ENCODE measurements around the gene REN. TPM values are rescaled to one million over a fixed set of nuclear protein-coding genes. Genes with fewer than 3 reads are reported as not detected.

The REN gene
- total and polyA plus RNA-seq, 2 experiments from 2014 or later: not detected

DNA sequence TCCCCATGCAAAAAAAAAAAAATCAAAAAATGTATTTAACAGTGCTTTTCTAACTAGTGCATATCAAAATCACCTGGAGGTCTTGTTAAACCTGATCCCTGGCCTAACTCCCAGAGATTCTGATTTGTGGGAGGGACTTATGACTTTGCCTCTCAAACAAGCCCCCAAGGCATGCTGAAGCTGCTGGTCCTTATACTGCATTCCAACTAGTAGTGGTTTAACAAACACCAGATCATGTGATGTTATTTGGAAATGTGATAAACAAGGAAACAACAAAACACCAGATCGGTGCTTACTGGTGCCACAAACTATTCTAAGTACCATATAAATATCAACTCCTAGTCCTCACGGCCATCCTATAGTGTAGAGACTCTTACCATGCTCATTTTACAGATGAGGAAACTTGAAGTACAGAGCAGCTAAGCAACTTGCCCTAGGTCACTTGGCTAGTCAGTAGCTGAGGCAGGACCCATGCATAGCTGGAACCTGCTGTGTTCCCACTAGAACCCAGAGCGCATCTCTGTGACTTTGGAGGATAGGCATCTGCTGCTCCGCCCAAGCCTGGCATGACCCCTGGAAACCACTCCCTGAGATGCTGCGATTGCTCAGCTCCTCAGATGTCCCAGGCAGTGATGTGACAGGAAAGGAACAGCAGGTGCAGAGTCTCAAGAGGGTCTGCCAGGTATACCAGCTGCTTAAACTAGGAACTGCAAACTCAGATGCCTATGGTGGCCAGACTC is 55.1 kb downstream of the REN start:
- peaks cover 69% of the 10 kb centered on the region for H3K4me1 ChIP-seq (ENCODE audit: insufficient read depth)
- H3K4me2 ChIP-seq: peak overlapping the region; percentile 24
- Mint-ChIP-seq H3K27me3 (ENCODE audit: insufficient read depth, low read depth, poor library complexity) (peaks cover 23% of the 10 kb centered on the region), H3K9me3 (no peaks in the 10 kb centered on the region), H3K4me1 (peaks cover 60% of the 10 kb centered on the region), H3K27ac (no peak overlapping the region), H3K4me3 (no peak overlapping the region), H3K36me3 (ENCODE audit: low read depth) (peaks cover 36% of the 10 kb centered on the region)
- ATAC-seq (no peak), DNase-seq (ENCODE audit: low spot score) (peak; percentile 60)
- H3K36me3 ChIP-seq (ENCODE audit: insufficient read depth): 0 out of 2 replicates have a peak, but pooled peaks cover 2% of the 10 kb centered on the region
- no peaks in the 10 kb centered on the region for H3F3A ChIP-seq (replicated peaks; ENCODE audit: low read depth)
- no peak overlapping the region for H3K4me3 ChIP-seq
- H3K79me2 ChIP-seq (replicated peaks; ENCODE audit: insufficient read depth): peaks cover 88% of the 10 kb centered on the region
- no peaks in the 10 kb centered on the region for H3K27me3 ChIP-seq (ENCODE audit: insufficient read depth)
- H3K9me2 ChIP-seq (ENCODE audit: insufficient read depth): no peaks in the 10 kb centered on the region
- TF ChIP-seq, protein P1, sequence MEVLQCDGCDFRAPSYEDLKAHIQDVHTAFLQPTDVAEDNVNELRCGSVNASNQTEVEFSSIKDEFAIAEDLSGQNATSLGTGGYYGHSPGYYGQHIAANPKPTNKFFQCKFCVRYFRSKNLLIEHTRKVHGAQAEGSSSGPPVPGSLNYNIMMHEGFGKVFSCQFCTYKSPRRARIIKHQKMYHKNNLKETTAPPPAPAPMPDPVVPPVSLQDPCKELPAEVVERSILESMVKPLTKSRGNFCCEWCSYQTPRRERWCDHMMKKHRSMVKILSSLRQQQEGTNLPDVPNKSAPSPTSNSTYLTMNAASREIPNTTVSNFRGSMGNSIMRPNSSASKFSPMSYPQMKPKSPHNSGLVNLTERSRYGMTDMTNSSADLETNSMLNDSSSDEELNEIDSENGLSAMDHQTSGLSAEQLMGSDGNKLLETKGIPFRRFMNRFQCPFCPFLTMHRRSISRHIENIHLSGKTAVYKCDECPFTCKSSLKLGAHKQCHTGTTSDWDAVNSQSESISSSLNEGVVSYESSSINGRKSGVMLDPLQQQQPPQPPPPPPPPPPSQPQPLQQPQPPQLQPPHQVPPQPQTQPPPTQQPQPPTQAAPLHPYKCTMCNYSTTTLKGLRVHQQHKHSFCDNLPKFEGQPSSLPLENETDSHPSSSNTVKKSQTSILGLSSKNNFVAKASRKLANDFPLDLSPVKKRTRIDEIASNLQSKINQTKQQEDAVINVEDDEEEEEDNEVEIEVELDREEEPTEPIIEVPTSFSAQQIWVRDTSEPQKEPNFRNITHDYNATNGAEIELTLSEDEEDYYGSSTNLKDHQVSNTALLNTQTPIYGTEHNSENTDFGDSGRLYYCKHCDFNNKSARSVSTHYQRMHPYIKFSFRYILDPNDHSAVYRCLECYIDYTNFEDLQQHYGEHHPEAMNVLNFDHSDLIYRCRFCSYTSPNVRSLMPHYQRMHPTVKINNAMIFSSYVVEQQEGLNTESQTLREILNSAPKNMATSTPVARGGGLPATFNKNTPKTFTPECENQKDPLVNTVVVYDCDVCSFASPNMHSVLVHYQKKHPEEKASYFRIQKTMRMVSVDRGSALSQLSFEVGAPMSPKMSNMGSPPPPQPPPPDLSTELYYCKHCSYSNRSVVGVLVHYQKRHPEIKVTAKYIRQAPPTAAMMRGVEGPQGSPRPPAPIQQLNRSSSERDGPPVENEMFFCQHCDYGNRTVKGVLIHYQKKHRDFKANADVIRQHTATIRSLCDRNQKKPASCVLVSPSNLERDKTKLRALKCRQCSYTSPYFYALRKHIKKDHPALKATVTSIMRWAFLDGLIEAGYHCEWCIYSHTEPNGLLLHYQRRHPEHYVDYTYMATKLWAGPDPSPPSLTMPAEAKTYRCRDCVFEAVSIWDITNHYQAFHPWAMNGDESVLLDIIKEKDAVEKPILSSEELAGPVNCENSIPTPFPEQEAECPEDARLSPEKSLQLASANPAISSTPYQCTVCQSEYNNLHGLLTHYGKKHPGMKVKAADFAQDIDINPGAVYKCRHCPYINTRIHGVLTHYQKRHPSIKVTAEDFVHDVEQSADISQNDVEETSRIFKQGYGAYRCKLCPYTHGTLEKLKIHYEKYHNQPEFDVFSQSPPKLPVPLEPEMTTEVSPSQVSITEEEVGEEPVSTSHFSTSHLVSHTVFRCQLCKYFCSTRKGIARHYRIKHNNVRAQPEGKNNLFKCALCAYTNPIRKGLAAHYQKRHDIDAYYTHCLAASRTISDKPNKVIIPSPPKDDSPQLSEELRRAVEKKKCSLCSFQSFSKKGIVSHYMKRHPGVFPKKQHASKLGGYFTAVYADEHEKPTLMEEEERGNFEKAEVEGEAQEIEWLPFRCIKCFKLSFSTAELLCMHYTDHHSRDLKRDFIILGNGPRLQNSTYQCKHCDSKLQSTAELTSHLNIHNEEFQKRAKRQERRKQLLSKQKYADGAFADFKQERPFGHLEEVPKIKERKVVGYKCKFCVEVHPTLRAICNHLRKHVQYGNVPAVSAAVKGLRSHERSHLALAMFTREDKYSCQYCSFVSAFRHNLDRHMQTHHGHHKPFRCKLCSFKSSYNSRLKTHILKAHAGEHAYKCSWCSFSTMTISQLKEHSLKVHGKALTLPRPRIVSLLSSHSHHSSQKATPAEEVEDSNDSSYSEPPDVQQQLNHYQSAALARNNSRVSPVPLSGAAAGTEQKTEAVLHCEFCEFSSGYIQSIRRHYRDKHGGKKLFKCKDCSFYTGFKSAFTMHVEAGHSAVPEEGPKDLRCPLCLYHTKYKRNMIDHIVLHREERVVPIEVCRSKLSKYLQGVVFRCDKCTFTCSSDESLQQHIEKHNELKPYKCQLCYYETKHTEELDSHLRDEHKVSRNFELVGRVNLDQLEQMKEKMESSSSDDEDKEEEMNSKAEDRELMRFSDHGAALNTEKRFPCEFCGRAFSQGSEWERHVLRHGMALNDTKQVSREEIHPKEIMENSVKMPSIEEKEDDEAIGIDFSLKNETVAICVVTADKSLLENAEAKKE (CRISPR knock-in tag; IDR thresholded peaks at IDR 0.05): no peak
- no peak overlapping the region for H2AFZ ChIP-seq
- peaks cover 24% of the 10 kb centered on the region for H4K20me1 ChIP-seq (replicated peaks; ENCODE audit: insufficient read depth)
- H3K27ac ChIP-seq (ENCODE audit: low read depth): peak overlapping the region; percentile 0; the same call in 1 of the 2 replicates

DNA sequence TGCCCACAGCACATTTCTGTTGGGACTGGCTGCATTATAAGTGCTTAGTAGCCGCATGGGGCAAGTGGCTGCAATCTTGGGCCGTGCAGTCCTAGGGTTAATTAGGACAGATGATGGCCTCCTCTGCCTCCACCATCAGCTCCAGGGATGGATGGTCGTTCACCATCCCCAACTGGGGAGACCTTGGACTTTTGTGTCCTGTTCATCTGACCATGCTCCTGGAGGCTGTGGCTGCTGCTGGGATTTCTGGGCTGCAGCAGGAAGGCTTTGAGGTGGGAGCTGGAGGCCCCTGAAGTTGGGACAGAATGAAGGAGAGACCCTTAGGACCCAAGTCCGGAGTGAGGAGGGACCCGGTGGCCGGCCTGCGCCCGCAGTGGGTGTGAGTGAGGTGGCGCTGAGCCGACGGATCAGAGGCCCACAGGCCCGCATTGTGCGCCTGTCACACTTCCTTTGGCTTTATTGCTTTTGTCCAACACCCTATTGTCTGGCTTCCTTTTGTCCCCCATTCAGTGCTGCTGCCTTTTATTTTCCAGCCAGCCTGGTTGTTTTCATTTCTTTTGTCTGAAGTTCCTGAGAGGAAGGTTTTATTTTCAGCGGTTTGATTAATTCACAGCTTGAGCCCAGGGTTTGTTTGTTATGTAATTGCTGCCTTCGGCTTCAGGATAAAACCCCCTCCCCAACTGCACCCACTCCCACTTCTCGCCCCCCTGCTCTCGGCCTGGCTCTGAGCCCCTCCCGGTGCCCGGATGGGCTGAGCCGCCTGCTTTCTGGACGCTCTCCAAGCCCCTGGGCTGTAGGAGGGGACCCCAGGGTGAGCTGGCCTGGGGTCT is 57.6 kb downstream of the REN start:
- Histone ChIP-seq H3F3A (replicated peaks; ENCODE audit: low read depth) (0 out of 2 replicates have a peak, but pooled peaks cover 5% of the 10 kb centered on the region), H2AFZ (no peak overlapping the region), H3K36me3 (ENCODE audit: insufficient read depth) (no peaks in the 10 kb centered on the region), H3K27me3 (ENCODE audit: insufficient read depth) (no peaks in the 10 kb centered on the region), H3K27ac (ENCODE audit: low read depth) (peak overlapping the region; percentile 78), H3K4me1 (ENCODE audit: insufficient read depth) (peaks cover 80% of the 10 kb centered on the region), H3K79me2 (replicated peaks; ENCODE audit: insufficient read depth) (peaks cover 93% of the 10 kb centered on the region), H3K9me2 (ENCODE audit: insufficient read depth) (no peaks in the 10 kb centered on the region), H4K20me1 (replicated peaks; ENCODE audit: insufficient read depth) (peaks cover 15% of the 10 kb centered on the region), H3K4me3 (peak overlapping the region; percentile 40), H3K4me2 (peak overlapping the region; percentile 69)
- H3K27ac Mint-ChIP-seq: peak overlapping the region; percentile 88
- ATAC-seq (peak; percentile 85), DNase-seq (ENCODE audit: low spot score) (peak; percentile 96)
- H3K36me3 Mint-ChIP-seq (ENCODE audit: low read depth): peaks cover 11% of the 10 kb centered on the region; the same call in 1 of the 3 replicates
- peaks cover 73% of the 10 kb centered on the region for H3K4me1 Mint-ChIP-seq
- H3K27me3 Mint-ChIP-seq (ENCODE audit: insufficient read depth, low read depth, poor library complexity): peaks cover 17% of the 10 kb centered on the region
- H3K9me3 Mint-ChIP-seq: no peaks in the 10 kb centered on the region
- H3K4me3 Mint-ChIP-seq: peak overlapping the region; percentile 62
- TF ChIP-seq, protein P2, sequence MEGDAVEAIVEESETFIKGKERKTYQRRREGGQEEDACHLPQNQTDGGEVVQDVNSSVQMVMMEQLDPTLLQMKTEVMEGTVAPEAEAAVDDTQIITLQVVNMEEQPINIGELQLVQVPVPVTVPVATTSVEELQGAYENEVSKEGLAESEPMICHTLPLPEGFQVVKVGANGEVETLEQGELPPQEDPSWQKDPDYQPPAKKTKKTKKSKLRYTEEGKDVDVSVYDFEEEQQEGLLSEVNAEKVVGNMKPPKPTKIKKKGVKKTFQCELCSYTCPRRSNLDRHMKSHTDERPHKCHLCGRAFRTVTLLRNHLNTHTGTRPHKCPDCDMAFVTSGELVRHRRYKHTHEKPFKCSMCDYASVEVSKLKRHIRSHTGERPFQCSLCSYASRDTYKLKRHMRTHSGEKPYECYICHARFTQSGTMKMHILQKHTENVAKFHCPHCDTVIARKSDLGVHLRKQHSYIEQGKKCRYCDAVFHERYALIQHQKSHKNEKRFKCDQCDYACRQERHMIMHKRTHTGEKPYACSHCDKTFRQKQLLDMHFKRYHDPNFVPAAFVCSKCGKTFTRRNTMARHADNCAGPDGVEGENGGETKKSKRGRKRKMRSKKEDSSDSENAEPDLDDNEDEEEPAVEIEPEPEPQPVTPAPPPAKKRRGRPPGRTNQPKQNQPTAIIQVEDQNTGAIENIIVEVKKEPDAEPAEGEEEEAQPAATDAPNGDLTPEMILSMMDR (conservative IDR thresholded peaks at IDR 0.05; ENCODE audit: low read depth in 2 of 2): no peak
- TF ChIP-seq, protein P3, sequence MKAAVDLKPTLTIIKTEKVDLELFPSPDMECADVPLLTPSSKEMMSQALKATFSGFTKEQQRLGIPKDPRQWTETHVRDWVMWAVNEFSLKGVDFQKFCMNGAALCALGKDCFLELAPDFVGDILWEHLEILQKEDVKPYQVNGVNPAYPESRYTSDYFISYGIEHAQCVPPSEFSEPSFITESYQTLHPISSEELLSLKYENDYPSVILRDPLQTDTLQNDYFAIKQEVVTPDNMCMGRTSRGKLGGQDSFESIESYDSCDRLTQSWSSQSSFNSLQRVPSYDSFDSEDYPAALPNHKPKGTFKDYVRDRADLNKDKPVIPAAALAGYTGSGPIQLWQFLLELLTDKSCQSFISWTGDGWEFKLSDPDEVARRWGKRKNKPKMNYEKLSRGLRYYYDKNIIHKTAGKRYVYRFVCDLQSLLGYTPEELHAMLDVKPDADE (IDR thresholded peaks at IDR 0.05): peak; percentile 30; the same call in 1 of the 2 replicates
- no peak for TF ChIP-seq NANOG (IDR thresholded peaks at IDR 0.05; ENCODE audit: borderline replicate concordance)

Measured in GM23338 (cell line).